ENCODE results near the gene RAB3GAP2.

GRCh38 chr1:220213382-220213983, 58.8 kb downstream of the RAB3GAP2 start:
- TF ChIP-seq CTCF (IDR thresholded peaks at IDR 0.05) (no peak), POLR2A (IDR thresholded peaks at IDR 0.05) (no peak)
